HG03460 (cell line): ENCODE data around the gene PRKN.
A peak's percentile ranks its signal among the peaks of the same experiment; 100 is the strongest.

Source experiments
- ATAC-seq: cut with Tn5 transposase; IDR thresholded peaks from one replicate; pipeline ENCODE4 v1.9.1; 2021; ENCODE audit not compliant: unreplicated experiment

The PRKN gene

DNA sequence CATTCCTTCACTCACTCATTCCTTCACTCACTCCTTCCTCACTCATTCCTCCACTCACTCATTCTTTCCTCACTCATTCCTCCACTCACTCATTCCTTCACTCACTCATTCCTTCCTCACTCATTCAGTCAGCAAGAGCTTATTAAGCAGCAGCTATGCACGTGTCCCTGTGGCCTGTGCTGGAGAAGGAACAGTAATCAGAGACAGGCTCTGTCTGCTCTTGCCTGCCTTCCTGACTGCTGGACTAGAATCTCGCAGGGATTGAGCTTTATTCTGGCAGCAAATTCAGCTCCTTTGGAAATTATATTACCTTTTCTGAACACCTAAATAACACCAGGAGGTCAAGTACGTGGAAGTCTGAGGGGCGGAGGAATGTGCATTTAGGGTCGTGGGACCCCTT lies 1314.8 kb downstream of the PRKN start:
- ATAC-seq: no peak

DNA sequence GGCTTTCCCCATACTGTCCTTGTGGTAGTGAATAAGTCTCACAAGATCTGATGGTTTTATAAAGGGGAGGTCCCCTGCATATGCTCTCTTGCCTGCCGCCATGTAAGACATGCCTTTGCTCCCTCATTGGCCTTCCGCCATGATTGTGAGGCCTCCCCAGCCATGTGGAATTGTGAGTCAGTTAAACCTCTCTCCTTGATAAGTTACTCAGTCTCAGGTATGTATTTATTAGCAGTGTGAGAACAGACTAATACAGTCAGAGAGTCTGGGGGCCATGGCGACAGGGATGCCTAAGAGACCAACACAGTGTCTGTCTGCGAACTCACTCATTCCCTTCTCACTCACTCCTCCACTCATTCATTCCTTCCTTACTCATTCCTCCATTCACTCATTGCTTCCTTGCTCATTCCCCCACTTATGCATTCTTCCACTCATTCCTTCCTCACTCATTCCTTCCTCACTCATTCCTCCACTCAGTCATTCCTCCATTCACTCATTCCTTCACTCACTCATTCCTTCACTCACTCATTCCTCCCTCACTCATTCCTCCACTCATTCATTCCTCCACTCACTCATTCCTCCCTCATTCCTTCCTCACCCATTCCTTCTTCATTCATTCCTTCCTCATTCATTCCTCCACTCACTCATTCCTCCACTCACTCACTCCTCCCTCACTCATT lies 1316.2 kb downstream of the PRKN start:
- no peak for ATAC-seq

DNA sequence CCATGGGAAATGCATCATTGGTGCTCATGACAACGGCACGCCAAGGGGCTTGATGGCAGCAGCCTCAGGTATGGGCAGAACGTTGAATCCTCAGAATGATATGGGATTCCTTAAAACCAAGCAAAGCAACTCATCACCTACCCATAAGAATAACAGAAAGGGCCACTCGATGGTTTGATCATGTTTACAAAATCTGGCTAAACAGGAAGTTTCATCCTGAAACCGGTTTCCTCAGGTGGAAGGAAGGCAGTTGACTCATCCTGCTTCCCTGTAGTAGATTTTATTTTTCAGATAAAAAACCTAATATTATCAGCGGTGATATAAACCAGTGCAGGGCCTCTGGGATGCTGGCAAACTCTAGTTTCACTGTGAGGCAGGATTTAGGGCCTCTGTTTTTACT lies 1316.8 kb downstream of the PRKN start:
- no peak for ATAC-seq

GRCh38 chr6:161410076-161410475 lies 1317.5 kb downstream of the PRKN start:
- no peak for ATAC-seq

GRCh38 chr6:161409353-161409752 lies 1318.2 kb downstream of the PRKN start:
- ATAC-seq: no peak

DNA sequence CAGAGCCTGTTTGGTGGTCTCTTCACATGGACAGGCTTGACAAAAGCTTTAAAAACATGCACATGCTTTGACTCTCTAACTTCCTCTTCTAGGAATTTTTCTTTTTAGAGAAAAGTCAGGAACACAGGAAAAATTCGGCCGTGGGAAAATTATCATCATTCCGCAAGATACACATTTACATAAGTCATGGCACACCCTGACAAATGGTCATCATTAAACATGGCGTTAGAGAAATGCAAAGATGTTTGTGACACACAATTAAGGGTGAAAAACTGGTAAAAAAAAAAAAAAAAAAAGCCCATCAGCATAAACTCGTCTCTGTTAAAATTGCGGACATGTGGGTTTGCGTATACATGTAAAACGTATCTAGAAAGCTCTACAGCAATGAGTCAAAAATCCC lies 1319.5 kb downstream of the PRKN start:
- no peak for ATAC-seq

GRCh38 chr6:161407581-161407980 lies 1320.0 kb downstream of the PRKN start:
- ATAC-seq: no peak

- ATAC-seq: no peak
These were observed 1320.5 kb downstream of the PRKN start for GRCh38 chr6:161407115-161407514.

- ATAC-seq: no peak
These were observed 1320.9 kb downstream of the PRKN start for GRCh38 chr6:161406646-161407045.

DNA sequence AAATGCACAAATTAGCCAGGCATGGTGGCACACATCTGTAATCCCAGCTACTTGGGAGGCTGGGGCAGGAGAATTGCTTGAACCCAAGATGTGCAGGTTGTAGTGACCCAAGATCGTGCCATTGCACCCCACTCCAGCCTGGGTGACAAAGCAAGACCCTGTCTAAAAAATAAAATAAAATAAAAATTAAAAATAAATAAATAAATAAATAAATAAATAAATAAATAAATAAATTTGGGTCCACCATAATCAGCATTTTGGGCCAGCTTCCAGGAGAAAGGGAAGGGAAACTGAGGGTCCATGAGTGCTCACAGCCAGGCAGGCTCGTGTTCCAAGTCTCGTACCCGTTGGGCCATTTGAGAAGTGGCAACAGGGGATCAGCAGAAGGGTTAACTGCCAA lies 1322.1 kb downstream of the PRKN start:
- no peak for ATAC-seq

DNA sequence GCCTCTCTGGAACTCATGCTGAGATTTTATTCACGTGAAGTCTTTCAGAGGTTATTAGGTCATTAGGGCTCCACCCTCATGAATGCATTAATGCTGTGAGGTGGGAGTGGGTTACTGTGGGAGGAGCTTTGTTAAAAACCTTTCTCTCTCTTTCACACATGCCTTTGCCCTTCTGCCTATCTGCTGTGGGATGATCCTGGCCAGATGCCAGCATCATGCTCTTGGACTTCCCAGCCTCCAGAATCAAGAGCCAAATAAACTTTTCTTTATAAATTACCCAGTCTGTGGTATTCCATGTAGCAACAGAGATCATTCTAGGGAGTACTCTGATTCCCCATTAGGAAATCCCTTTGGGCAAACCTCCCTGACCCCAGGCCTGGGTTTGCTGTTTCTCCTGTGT lies 1323.8 kb downstream of the PRKN start:
- ATAC-seq: no peak

DNA sequence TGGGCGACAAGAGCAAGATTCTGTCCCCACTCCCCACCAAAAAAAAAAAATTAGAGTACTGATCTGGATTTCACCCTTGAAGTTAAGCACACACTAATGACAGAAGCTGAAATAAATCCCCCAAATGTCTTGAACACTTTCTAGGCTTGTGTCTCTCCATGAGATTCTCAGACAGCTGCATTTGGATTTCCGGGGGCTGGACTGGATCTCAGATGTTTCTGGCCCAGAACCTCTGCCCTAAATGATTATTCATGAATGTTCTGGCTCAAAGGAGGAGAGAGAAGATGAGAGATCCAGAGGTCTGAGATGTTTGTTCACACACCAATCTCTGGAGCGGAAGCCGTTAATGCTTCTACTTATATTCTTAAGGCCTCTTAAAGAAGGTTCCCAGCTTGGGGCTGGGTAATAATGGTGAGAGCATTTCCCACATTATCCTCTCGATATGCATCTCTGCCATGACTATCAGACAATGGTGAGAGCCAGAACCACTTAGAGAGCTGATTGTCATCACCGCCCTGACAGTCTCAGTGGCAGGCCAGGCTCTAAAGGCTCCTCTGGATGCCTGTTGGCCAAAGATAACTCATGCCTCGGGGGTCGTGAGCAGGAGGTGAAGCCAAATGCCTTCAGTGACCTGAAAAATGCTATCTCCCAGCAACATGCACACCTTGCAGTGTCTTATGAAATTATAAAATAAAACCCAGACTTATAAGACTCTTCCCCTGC lies 1325.8 kb downstream of the PRKN start:
- ATAC-seq: no peak

GRCh38 chr6:161400671-161401070 lies 1326.9 kb downstream of the PRKN start:
- ATAC-seq: no peak

GRCh38 chr6:161396539-161396938 lies 1331.0 kb downstream of the PRKN start:
- ATAC-seq: no peak

DNA sequence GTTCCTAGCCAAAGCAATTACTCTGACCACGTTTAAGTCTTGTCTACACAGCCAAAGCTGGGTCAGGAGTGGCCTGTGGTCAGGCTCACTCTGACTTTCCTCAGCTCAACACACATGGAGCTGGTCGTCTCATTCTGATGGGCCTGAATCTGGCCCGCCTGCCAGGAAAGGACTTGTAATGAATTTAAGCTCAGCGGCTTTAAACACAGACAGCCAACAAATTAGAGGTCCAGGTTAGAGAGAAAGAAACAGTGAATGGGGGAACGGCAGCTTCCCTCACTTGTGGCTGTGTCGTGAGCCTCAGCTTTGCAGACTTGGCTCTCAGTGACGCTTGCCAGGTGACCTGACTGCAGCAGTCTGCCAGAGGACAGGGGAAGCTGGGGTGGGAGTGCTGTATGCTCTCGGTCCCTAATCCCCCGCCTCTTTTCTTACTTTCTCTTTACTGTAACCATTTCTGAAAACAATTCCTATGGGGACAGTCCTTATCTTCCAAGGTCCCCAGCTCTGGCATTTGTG lies 1331.8 kb downstream of the PRKN start:
- no peak for ATAC-seq

DNA sequence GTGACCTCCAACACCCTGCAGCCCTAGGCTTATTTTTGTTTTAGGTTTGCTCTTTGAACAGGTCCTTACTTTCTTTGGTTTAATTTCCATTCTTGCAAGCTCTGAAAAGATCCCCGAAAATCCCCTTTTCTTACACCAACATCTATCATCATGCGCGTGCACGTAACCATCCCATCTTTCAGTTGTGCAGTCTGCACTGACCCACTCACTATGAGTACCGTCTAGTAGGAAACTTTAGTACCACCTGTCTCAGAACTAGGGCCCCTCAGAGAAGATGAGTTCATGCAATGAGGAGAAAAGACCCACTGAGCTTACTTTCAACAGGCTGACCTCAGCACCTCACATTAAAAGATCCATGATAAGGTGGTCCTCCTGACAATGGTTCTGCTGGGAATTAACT lies 1333.1 kb downstream of the PRKN start:
- no peak for ATAC-seq

DNA sequence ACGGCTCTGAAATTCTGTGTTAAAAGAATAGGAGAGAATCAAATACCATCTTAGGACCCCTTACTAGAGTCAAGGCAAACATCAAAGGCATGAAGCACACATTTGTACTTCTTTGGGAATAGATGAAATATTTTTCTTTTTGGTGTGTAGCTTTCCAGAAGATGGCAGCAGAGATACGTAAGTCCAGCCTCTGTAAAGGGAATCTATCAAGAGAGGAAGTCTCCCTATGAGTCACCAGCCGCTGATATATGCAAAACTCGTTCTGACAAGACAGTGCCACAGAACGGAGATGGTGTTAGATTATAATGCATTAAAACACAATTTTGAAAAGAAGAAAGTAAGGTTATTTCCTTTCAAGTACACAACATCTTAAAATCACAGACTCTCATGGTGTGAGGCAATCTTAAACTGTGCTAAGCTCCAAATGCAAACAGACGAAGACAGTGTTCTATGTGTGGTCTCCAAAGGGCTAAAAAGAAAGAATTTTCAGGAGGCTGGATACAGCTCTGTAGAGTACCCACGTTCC lies 1333.7 kb downstream of the PRKN start:
- ATAC-seq: peak; percentile 100

DNA sequence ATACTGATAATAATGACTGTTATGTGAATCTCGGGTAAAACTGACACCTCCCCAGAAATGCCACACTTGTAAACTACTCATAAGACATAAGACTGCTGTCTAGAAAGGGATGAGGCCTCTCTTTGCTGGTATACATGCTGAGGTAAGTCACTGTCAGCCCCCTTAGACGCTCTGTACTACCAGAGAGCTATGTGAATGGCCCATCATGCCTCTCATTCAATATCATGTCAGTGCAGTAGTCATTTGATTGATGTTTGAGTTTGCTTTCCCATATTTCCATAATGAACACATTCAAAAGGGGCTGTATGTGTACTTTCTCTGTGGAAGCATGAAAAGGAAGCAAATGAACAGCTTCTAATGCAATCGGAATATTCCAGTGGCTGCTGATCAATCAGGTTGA lies 1334.3 kb downstream of the PRKN start:
- ATAC-seq: no peak

DNA sequence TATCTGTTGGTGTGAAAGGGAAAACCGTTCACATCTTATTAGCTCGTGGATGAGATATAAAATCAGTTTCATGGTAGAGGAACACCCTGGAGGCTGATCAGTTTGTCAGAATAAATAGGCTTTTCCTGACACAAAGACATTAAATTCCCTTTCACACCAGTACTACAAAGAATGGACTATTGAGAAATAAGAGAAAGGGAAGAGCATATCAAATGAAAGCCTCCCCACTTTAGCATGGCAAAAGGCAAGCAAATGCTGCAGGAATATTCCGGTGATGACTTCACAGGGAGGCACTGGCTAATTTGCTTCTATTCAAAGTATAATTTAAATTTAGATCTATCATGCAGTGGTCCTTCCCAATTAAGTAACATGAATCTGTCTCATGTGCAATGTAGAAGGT lies 1337.8 kb downstream of the PRKN start:
- ATAC-seq: no peak

GRCh38 chr6:161383951-161384350 lies 1343.6 kb downstream of the PRKN start:
- ATAC-seq: no peak

GRCh38 chr6:161379834-161380582 lies 1347.6 kb downstream of the PRKN start:
- no peak for ATAC-seq

DNA sequence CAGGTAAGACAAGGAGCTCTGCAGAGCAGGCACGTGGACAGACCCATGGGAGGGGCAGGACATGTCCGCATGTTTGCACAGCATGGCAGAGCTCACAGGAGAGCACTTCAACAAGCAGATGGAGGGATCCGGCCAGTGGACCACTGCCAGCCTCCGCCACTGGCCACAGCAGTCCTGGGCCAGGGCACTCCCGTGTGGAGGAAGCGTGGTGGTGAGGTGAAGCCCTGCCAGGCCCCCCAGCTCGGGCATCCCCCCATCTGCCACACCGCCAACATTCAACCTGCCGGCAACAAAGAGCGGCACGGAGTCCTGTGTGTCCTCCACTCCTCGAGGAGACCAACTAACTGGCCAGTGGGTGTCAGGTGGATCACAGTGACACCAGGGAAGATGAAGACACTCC lies 1349.5 kb downstream of the PRKN start:
- ATAC-seq: no peak
